Kasumi-1 (cell line): Measurements from ENCODE around the gene AGMO.
"Not testable (repeated sequence)": the region's sequence is repeated elsewhere in the genome, so short reads cannot be mapped to it uniquely, and the experiment has no call there.

Experiments used
- DNase-seq, 2 experiments: peaks; one replicate each; lab custom pipeline; 2025; lab: John Stamatoyannopoulos, UW

Gene AGMO

GRCh38 chr7:15559416-15559928 lies 2.3 kb downstream of the AGMO start:
- DNase-seq: no peak

DNA sequence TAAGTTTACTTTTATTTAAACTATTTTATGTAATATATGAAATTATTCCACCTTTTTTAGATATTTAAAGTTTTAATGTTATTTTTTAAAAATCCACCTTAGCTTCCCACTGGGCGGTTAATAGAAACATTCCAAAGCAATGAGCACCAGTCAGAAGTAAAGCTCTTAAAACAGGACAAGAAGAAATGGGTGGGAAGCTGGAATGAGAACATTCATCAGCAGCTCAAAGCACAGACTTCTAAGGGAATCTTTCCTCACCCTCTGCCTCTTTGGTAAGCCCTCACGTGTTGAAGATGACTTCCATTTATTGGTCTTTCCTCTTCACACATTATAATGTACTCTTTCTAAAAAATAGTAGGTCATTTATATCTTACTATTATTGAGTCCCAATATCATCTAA lies 3.1 kb downstream of the AGMO start:
- DNase-seq: no peak

GRCh38 chr7:15557686-15558085 lies 4.1 kb downstream of the AGMO start:
- no peak for DNase-seq

DNA sequence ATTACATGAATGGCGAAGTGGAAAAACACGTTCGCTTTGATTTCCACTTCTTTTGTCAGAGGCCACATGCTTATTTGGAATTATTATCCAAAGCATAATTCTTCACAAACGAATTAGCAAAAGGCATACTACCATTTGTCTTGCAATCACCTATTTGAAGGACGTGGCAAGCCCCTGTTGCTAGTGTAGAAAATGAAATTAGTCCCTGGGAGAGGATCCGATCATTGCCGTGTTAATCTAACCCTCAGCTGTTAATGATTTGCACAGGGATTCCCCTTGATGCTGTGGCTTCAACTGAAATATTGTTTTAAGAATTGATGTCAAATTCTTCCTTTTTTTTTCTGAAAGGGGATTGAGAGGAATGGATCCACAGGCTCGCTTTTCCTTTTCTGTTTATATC lies 4.6 kb downstream of the AGMO start:
- DNase-seq: no peak

DNA sequence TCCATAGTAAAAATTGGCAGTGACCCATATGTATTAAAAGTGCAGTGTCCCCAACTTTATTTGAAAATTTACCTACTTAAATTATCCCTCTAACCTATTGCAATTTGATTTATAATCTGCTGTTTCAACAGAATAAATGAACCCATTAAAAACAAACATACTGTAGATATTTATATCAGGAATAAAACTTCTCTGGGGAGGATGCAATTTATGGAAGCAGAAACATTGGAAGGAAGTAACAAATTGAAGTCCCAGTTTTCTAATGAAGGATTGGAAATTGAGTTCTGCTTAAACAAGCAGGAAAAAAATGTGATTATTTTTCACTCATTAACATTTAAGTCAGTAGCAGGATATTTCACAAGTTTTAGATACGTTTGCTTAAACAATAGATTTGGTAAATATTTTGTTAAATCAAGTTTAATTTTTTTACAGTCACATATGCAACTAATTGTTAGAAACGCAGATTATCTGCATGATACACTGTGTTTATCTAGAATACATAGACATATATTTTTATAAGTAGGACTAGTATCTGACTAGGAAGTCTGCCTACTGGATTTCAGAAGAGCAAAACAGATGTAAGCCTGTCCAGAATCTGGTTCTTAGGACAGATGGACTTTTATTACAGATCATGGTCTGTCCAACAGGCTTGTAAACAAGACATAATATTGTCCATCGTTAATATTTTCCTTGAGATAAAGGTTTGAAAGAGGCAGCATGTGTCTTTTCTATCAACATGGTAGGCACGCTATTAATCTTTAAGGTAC lies 5.3 kb downstream of the AGMO start:
- DNase-seq: no peak

DNA sequence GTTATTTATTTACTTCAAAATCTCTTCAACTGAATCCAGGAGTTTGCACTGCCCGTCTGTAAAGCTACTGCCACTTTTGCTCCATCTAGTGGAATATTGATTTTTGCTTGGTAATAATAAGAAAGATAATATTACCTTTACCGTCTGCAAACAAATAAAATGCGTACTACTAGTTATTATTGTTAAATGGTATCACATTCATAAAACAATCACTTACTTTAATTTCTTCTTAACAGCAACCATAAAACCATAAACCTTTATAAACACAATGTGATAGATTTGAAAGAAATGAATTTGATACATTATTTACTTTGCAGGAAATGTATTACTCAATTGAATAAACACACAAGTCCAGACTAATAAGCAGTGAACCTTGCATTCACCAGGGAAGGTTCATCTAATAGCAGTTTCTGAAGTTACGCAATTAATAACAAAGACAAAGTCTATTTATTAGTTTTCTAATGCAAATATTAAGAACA lies 6.4 kb downstream of the AGMO start:
- DNase-seq: no peak

GRCh38 chr7:15554744-15555143 lies 7.1 kb downstream of the AGMO start:
- no peak for DNase-seq

DNA sequence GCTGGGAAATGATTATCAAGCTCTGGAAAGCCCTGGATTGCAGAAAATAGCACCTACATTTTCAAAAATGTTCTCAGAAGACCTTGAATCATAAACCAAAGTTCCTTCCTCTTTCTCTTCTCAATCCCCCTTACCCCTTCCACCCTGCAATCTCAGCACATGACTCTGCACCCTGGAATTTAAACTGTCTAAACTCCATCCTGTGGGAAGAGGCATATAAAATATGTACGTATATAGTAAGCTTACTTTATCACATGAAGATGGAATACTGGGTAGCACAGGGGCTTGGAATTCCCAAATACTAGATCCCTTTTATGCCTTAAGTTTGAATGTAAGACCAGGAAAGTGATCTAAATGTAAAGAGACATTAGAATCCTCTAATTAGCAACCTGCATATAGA lies 7.7 kb downstream of the AGMO start:
- no peak for DNase-seq

DNA sequence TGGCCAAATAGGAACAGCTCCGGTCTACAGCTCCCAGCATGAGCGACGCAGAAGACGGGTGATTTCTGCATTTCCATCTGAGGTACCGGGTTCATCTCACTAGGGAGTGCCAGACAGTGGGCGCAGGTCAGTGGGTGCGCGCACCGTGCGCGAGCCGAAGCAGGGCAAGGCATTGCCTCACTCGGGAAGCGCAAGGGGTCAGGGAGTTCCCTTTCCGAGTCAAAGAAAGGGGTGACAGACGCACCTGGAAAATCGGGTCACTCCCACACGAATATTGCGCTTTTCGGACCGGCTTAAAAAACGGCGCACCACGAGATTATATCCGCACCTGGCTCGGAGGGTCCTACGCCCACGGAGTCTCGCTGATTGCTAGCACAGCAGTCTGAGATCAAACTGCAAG lies 14.5 kb downstream of the AGMO start:
- DNase-seq: not testable (repeated sequence)

DNA sequence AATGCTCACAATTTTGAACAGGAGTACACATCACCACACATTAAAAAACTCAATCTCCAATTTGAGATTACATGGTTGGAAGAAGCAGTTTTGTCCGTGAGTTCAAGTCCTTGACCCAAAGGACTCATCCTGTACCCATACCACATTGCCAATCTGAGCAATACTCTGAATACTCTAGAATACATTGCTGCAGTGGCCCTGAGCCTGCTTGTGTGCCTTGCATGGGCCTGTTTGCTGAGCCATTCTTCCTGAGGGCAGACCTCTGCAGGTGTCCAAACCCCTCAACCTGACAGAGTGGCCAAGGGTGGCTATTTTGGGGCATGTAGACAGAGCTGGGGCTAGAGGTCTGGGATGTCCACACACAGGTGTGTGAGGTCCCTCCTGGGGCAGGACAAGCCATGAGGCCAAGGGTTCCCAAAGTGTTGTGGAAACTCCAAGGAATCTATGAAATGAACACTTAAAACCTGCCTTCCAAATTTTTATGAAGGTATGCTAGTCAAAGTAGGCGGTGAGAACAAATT lies 15.5 kb downstream of the AGMO start:
- DNase-seq: no peak

GRCh38 chr7:15544050-15544449 lies 17.8 kb downstream of the AGMO start:
- DNase-seq: no peak

GRCh38 chr7:15543256-15543655 lies 18.6 kb downstream of the AGMO start:
- DNase-seq: no peak

DNA sequence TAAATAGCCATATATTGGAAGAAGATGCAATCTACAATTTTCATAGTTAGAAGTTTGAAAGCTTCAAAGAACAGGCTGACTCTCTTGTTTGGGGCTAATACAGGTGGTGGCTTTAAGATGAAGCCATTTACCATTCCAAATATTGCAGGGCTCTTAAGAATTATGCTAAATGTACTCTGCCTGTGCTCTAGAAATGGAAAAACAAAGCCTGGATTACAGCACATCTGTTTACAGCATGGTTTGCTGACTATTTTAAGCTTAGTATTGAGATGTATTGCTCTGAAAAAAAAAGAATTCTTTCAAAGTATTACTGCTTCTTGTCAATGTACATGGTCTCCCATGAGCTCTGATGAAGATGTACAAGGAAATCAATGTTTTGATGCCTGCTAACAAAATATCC lies 34.2 kb downstream of the AGMO start:
- no peak for DNase-seq

DNA sequence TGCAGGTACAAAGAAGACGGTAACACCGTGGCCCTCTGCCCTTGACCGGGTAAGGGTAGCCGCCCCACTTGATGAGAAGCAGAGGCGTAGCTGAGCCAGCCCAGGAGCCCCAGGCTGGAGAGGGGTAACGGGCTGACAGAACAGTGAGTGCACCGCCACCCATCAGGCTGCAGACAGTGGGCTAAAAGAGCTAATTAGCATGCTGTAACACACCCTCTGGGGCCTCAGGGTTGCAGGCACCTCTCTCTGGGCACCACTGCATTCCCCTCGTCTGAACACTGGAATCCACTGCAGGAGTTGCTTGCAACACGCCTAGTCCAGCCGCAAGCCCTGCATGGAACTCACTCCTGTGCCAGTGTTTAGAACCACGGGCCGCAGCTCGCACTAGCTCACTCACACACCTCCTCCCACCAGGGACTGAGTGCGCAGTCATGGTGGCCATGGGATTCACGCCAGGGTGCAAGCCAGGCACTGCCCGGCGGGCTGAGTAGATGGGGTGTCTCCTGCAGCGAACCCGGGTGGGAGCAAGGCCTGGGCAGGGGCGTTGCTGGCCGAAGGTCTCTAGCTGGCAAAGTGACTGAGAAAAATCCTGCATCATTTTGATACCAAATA lies 36.1 kb downstream of the AGMO start:
- no peak for DNase-seq

DNA sequence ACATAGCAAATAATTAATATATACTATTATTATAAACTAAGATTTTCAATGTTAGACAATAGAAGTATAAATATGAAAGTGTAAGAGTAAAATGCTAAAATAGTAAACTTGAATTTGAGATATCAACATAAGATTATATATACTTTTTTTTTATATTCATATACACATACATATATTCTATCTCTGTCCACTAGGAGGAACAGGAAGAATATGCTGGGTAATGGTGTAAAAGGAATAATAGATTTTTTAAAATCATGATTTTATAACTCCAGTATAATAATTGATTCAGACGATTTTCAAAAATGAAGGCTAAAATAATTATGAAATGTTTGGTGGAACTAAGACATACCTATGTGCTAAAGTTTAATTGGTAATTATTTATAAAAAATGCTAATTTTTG lies 37.7 kb downstream of the AGMO start:
- no peak for DNase-seq

- not testable (repeated sequence) for DNase-seq
Measured at GRCh38 chr7:15517865-15518264, 44.0 kb downstream of the AGMO start.

GRCh38 chr7:15515252-15515651 lies 46.6 kb downstream of the AGMO start:
- DNase-seq: no peak

DNA sequence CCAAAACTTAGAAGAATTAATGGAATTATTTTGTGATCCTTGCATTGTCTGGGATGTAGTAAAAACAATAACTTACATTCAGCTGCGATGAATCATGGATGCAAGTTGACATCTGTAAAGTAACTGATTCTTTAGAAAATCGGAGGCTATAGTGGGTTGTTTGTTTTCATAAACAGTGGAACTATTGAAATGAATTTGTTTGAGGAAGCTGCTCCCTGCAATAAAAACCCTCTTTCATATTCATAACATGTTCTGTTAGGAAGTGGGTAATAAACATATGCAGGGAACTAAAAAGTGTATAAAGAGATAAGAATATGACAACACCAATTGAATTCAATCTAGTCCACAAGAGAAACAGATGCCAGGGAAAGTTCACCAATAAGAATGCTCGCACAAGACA lies 53.6 kb downstream of the AGMO start:
- no peak for DNase-seq

DNA sequence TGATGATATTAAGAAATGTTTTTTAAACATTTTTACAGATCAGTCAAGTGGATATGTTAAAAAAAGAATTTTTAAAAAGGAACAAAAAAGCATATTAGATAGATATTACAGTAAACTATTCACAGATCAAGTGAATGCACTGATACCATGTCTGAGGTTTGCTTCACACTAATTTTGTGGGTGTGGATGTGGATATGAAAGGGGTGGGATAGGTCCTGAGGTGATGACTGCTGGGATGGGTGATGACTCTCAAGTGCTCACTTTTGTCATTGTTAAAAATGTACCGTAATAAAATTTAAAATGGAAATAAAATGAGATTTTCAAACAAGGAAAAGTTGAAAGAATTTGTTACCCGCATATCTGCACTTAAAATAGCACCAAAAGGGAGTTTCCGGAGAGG lies 54.1 kb downstream of the AGMO start:
- no peak for DNase-seq

DNA sequence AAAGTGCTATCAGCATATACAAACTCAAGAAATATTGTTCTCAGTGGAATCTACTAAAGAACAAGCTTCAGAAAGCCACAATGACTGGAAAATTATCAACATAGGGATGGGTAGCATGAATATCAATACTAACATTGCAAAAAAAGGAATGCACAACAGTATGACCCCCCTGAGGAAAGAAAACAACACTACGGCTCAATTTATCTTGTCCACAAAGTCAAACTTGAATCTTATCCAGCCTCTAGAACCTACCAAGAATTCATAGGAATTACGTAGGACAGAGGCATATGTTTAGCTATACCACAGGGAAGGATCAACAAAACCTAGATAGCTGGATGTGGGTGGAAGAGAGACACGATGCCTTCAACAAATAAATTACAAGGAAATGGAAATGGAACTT lies 54.6 kb downstream of the AGMO start:
- no peak for DNase-seq

DNA sequence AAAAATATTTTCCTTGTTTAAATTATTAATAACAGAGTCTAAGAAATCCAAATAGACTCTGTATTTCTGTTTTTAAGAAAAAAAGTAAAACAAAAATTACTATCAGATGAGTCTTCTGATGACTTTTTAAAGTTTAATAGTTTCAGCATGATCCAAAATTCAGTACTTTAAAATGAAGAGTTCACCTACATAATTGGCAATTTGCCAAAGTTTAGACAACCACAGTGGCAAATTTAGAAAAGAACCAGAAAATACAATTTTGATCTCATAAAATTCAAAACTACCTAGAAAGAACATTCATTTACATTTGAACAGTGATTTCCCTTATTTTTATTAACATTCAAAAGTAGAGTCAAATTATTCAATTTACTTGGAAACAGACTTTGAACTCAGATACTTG lies 56.1 kb downstream of the AGMO start:
- DNase-seq: no peak

DNA sequence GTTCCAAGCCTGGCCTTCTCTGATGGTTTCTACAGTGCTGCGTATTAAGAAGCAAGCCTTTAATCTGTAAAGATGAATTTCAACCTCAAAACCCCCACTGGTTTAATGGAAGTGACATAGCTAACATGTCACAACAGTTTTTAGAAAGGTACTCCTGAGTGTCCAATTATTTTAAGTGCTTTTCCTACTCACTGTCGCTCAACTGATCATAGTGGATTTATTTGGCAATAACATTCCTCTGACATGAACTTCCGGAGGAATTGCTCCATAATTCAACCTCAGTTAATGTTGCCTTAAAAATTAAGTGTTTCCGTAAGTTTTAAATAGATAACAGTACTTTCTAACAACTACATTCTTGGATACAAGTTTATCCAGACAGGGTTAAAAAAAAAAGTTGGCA lies 57.5 kb downstream of the AGMO start:
- no peak for DNase-seq

DNA sequence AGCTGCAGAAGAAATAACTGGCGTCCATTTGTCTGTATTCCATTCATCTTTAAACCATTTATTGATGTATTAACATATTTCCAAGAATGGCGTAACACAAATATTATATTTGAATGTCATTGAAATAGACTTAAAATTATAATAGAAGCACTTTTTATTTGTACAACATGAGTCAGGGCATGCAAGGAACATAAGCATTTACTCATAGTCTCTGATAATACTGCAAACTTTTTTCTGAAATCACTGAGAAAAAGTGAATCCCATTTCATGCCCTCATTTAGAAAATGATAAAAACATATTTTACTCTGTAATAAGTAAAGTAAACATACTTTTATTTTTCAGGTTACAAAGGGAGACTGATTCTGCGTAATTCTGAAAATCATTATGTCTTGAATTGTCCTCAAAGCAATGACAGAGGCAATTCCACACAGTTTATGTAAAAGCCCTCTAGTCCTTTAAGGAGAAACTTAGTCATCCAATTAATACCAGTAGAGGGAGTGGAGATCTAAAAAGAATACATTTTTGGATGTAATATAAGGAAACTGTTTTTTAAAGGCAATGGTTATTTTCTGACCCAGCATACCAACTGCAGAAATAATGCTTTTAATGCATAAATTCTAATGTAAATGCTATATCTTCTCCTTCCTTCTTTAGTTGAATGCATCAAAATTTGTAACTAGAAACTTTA lies 58.1 kb downstream of the AGMO start:
- DNase-seq: peak in 1 of 2 experiments; percentile 4
